GM13976 (cell line): ENCODE results near the gene LPP.

Experiments used
- DNase-seq: peaks from one replicate; pipeline ENCODE4 v3.0.0; 2012; ENCODE audit warnings: low spot score
- in situ Hi-C: fragments of 300-500 bp; cut with MboI; formaldehyde crosslinking; loops from one replicate; pipeline ENCODE4 v1.12.0; 2022; ENCODE audit warnings: low sequenced_read_pairs, mixed read lengths, inconsistent platforms; ENCODE audit not compliant: unreplicated experiment
- TF ChIP-seq, protein P1 (sequence below): IDR thresholded peaks from 2 replicates; pipeline ENCODE4 v1.5.1; 2012; ENCODE audit warnings: borderline replicate concordance, mild to moderate bottlenecking; ENCODE audit not compliant: insufficient read depth; ENCODE audit errors: extremely low read depth, missing control alignments, control extremely low read depth

Gene LPP

DNA sequence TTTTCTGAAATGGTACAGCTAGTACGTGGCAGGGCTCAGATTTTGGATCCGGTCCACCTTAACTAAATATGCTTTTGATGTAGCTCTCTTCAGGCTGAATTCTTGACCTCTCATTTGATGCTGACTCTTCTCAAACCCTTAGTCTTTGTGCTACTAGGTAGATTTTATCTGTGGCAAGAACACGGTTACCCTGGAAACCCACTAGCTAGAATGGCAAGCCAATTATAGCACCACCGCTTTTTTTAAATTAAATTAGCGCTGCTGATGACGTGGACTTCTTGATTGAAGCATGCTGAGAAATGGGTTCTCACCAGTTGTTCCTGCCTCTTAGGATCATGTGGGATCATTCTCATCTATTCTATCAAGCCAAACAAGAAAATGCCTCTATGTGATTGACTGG is 421.5 kb downstream of the LPP start:
- TF ChIP-seq, protein P1, sequence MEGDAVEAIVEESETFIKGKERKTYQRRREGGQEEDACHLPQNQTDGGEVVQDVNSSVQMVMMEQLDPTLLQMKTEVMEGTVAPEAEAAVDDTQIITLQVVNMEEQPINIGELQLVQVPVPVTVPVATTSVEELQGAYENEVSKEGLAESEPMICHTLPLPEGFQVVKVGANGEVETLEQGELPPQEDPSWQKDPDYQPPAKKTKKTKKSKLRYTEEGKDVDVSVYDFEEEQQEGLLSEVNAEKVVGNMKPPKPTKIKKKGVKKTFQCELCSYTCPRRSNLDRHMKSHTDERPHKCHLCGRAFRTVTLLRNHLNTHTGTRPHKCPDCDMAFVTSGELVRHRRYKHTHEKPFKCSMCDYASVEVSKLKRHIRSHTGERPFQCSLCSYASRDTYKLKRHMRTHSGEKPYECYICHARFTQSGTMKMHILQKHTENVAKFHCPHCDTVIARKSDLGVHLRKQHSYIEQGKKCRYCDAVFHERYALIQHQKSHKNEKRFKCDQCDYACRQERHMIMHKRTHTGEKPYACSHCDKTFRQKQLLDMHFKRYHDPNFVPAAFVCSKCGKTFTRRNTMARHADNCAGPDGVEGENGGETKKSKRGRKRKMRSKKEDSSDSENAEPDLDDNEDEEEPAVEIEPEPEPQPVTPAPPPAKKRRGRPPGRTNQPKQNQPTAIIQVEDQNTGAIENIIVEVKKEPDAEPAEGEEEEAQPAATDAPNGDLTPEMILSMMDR = no peak
- in situ Hi-C loops = no loop called here

DNA sequence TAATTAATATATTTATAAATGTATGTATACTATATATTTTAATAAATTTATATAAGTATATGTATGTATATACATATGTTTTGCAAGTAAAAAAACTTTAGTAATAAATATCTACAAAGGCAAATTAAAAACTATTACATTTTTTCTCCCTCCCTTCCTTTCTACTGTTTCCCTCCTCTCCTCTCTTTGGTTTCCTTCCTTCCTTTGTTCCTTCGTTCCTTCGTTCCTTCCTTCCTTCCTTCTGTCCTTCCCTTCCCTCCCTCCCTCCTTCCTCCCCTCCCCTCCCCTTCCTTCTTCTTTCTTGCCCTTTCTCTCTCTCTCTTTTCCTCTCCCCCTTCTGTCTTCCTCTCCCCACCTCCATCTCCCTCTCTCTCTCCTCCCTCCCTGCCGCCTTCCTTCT is 423.6 kb downstream of the LPP start:
- no peak for DNase-seq
- TF ChIP-seq, protein P1 = no peak
- in situ Hi-C loops = no loop called here

More for the DNA sequence above, 421.5 kb downstream of the LPP start:
- no peak for DNase-seq

DNA sequence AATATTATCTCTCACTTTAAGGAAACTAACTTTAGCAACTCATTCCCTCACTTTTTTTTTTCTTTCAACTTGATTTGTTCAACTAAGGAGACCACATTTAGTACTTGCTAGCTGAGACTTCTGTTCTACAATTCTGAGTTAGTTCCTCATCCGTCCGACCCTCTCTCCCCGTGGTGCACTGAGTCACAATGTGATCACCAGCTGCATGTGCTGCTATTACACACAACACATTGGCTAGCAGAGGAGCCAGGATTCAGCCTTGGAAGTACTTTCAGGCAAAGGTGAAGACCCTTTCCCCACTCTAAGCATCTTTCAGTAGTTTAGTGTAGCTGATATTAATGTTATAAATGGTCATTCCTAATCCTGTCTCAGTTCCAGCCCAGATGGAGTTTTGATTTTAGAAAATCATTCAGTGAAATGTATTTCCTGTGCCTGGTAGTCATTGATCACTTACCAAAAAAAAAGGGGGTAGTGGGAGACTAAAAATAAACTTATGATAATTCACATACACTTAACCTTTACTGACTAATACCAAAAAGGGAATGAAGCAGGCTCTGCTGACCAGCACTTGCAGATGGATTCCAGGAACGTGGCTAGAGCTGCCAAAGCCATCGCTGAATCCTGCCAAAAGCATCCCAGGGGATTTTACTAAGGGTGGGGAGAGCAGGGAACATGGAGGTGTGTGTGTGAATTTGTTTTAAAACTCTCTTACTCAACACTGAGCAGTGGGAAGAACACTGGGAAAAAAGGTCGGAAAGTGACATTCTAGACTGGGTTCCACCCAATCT is 424.8 kb downstream of the LPP start:
- TF ChIP-seq, protein P1 = no peak
- no peak for DNase-seq
- in situ Hi-C loops = no loop called here

DNA sequence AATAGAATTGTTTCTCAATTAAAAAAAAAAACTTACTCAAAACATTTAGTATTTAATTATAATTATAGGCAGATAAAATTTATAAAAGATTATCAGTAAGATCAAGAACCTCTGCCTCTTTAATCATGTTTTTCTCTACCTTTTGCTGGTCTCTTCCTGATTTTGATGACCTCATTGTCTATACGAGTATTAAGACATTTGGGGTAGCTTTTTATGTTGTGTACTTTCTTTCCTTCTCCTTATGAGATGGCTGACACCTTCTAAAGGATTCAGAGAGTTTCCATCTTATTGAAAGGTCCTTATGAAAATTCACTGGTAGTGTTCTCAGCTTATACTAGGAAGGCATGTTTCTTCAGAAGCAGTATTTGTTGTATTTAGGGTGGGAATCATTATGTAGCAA is 426.3 kb downstream of the LPP start:
- TF ChIP-seq, protein P1 = no peak
- in situ Hi-C loops = no loop called here
- no peak for DNase-seq

DNA sequence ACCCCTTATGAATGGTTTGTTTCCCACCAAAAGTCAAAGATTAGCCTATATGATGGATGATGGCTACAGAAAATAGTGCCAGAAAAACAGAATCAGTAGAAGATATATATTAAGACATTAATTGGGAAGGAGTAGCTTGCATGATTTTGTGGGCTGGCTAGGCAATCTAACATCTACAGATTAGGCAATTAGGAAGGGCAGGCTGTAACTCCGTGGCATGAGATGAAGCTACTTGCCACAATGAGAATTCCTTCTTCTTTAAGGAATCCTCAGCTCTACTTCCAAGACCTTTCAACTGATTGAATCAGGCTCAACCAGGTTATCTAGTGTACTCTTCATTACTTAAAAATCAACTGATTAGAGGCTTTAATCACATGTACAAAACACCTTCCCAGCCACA is 426.7 kb downstream of the LPP start:
- TF ChIP-seq, protein P1 = no peak
- DNase-seq = no peak
- in situ Hi-C loops = no loop called here

DNA sequence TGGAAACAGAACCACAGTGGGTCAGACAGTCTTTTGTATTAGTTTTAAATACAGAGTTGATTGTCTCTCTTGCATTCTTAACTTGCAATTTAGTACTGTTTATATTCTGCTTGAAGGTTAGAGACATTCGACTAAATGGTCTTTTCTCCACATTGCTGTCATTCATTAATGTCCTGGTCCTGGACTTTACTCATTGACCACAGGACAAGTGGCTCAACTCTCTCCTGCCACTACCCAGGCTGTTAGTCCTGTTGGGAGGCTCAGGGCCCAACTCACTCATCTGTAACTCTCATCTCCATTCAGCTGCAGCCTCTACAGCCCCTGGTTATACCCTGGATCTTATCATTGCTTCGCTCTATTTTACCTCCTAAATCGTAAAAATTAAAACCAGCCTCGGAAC is 427.4 kb downstream of the LPP start:
- DNase-seq = no peak
- in situ Hi-C loops = no loop called here
- TF ChIP-seq, protein P1 = no peak
